KOPT-K1 (cell line): Measurements from ENCODE around the gene TRIM22.

ENCODE experiments used
- H3K27ac ChIP-seq: fragments of 200-600 bp; sonication (generic); 2 replicates; pipeline ENCODE4 v1.5.1; 2016; ENCODE audit warnings: antibody characterized with exemption, mild to moderate bottlenecking, low read depth, low read length; ENCODE audit not compliant: poor library complexity, severe bottlenecking
- H3K36me3 ChIP-seq: fragments of 200-600 bp; sonication (generic); 2 replicates; pipeline ENCODE4 v1.5.1; 2017; ENCODE audit warnings: antibody characterized with exemption, mild to moderate bottlenecking, low read length, moderate library complexity; ENCODE audit not compliant: insufficient read depth
- H3K9me3 ChIP-seq: fragments of 200-600 bp; sonication (generic); 2 replicates; pipeline ENCODE4 v1.5.1; 2017; ENCODE audit warnings: antibody characterized with exemption, low read length, mild to moderate bottlenecking; ENCODE audit not compliant: insufficient read depth, poor library complexity, severe bottlenecking

Gene TRIM22

DNA sequence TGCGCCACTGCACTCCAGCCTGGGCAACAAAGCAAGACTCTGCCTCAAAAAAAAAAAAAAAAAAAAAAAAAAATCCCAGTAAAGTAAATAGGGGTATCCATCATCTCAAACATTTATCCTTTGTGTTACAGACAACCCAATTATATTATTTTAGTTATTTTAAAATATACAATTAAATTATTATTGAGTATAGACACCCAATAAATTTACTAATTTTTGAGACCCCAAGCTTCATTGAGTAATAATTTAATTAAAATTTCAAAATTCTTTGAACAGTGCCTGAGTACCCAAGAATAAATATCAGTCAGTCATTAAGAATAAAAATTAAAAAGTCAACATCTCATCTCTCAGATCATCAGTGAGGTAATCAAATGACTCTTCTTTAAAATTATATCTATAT is 64.4 kb downstream of the TRIM22 start, which contains the start of gene OR52N4:
Gene OR52N4, plus strand, starts transcription at position 301 of the 400 bp plus-strand sequence. CDS start 498 bp downstream, outside the sequence.
- no peak within 1 kb of the TSS for H3K27ac ChIP-seq
- no peaks in the 10 kb centered on the region for H3K9me3 ChIP-seq
- H3K36me3 ChIP-seq = no peaks in the 10 kb centered on the region
